GM12878 (cell line): ENCODE measurements around the gene GNAI2.

Experiments
- ESRRA ChIP-seq: IDR thresholded peaks from 2 replicates; pipeline ENCODE4 v1.6.1; 2012; ENCODE audit warnings: mild to moderate bottlenecking, low read length, improper control_type of control experiment
- POLR2A ChIP-seq: IDR thresholded peaks from 2 replicates; pipeline ENCODE4 v1.6.1; 2011; ENCODE audit warnings: low read depth, mild to moderate bottlenecking, low read length
- RAD21 ChIP-seq: IDR thresholded peaks from 2 replicates; pipeline ENCODE4 v1.6.1; 2011; ENCODE audit warnings: mild to moderate bottlenecking, low read depth, low read length, moderate library complexity; ENCODE audit not compliant: insufficient read depth
- TF ChIP-seq, protein P1 (sequence below), 3 experiments: IDR thresholded peaks in 2 of 3; conservative IDR thresholded peaks in 1 of 3; 2 replicates each; pipeline ENCODE4 v1.5.1; 2011; ENCODE audit warnings: low read depth in 3 of 3, low read length in 3 of 3, mild to moderate bottlenecking in 3 of 3, control low read depth in 2 of 3, moderate library complexity in 2 of 3, inconsistent platforms in 1 of 3, mixed read lengths in 1 of 3; ENCODE audit not compliant: control insufficient read depth in 2 of 3, insufficient read depth in 1 of 3; ENCODE audit errors: extremely low read depth in 1 of 3
- TF ChIP-seq, protein P2 (sequence below): IDR thresholded peaks from 2 replicates; pipeline ENCODE4 v1.6.1; 2011; ENCODE audit warnings: borderline replicate concordance, low read depth, mild to moderate bottlenecking, moderate library complexity, low read length; ENCODE audit not compliant: insufficient read depth, poor library complexity, severe bottlenecking
- TF ChIP-seq, protein P3 (sequence below): fragments of 450-650 bp; formaldehyde crosslinking; IDR thresholded peaks from 2 replicates; pipeline ENCODE4 v1.4.0; 2022; ENCODE audit warnings: mild to moderate bottlenecking, moderate library complexity

GRCh38 chr3:50267280-50267913, 31.4 kb downstream of the GNAI2 start:
- TF ChIP-seq, protein P1, sequence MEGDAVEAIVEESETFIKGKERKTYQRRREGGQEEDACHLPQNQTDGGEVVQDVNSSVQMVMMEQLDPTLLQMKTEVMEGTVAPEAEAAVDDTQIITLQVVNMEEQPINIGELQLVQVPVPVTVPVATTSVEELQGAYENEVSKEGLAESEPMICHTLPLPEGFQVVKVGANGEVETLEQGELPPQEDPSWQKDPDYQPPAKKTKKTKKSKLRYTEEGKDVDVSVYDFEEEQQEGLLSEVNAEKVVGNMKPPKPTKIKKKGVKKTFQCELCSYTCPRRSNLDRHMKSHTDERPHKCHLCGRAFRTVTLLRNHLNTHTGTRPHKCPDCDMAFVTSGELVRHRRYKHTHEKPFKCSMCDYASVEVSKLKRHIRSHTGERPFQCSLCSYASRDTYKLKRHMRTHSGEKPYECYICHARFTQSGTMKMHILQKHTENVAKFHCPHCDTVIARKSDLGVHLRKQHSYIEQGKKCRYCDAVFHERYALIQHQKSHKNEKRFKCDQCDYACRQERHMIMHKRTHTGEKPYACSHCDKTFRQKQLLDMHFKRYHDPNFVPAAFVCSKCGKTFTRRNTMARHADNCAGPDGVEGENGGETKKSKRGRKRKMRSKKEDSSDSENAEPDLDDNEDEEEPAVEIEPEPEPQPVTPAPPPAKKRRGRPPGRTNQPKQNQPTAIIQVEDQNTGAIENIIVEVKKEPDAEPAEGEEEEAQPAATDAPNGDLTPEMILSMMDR (IDR thresholded peaks at IDR 0.05 in 2 of 3, conservative IDR thresholded peaks at IDR 0.05 in 1 of 3; ENCODE audit: control insufficient read depth in 2 of 3, extremely low read depth in 1 of 3, insufficient read depth in 1 of 3, low read depth in 3 of 3, low read length in 3 of 3) = no peak
- TF ChIP-seq POLR2A (no peak), RAD21 (no peak), ESRRA (no peak)
- TF ChIP-seq, protein P2, sequence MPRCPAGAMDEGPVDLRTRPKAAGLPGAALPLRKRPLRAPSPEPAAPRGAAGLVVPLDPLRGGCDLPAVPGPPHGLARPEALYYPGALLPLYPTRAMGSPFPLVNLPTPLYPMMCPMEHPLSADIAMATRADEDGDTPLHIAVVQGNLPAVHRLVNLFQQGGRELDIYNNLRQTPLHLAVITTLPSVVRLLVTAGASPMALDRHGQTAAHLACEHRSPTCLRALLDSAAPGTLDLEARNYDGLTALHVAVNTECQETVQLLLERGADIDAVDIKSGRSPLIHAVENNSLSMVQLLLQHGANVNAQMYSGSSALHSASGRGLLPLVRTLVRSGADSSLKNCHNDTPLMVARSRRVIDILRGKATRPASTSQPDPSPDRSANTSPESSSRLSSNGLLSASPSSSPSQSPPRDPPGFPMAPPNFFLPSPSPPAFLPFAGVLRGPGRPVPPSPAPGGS = no peak
- TF ChIP-seq, protein P3, sequence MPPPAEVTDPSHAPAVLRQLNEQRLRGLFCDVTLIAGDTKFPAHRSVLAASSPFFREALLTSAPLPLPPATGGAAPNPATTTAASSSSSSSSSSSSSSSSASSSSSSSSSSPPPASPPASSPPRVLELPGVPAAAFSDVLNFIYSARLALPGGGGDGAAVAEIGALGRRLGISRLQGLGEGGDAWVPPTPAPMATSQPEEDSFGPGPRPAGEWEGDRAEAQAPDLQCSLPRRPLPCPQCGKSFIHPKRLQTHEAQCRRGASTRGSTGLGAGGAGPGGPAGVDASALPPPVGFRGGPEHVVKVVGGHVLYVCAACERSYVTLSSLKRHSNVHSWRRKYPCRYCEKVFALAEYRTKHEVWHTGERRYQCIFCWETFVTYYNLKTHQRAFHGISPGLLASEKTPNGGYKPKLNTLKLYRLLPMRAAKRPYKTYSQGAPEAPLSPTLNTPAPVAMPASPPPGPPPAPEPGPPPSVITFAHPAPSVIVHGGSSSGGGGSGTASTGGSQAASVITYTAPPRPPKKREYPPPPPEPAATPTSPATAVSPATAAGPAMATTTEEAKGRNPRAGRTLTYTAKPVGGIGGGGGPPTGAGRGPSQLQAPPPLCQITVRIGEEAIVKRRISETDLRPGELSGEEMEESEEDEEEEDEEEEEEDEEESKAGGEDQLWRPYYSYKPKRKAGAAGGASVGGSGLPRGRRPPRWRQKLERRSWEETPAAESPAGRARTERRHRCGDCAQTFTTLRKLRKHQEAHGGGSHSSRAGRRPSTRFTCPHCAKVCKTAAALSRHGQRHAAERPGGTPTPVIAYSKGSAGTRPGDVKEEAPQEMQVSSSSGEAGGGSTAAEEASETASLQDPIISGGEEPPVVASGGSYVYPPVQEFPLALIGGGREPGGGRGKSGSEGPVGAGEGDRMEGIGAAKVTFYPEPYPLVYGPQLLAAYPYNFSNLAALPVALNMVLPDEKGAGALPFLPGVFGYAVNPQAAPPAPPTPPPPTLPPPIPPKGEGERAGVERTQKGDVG (CRISPR knock-in tag) = no peak
